KG1 (cell line): Measurements from ENCODE around the gene FBXO10.
A peak's percentile ranks its signal among the peaks of the same experiment; 100 is the strongest.
"Not testable (repeated sequence)": the region's sequence is repeated elsewhere in the genome, so short reads cannot be mapped to it uniquely, and the experiment has no call there.

Experiments
- DNase-seq: peaks from one replicate; lab custom pipeline; 2025; lab: John Stamatoyannopoulos, UW

FBXO10 gene

DNA sequence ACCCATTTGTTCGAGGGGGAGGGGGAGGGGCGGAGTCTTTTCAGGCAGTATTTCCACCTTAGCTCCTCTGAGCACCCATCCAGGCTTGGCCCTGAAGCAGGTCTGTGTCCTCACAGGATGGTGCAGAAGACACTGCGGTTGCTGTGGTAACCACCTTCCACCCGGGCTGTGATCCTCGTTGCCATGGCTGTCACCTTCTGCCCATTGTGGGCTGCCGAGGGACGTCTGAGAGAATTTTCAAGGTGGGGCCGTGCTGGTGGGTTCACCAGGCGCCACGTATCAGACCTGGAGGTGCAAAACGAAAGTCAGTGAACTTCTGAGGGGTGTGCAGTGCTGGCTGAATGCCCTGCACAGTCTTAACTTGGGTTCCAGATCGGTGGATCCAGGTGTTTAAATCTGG, 63.7 kb downstream of the FBXO10 start:
- no peak for DNase-seq

DNA sequence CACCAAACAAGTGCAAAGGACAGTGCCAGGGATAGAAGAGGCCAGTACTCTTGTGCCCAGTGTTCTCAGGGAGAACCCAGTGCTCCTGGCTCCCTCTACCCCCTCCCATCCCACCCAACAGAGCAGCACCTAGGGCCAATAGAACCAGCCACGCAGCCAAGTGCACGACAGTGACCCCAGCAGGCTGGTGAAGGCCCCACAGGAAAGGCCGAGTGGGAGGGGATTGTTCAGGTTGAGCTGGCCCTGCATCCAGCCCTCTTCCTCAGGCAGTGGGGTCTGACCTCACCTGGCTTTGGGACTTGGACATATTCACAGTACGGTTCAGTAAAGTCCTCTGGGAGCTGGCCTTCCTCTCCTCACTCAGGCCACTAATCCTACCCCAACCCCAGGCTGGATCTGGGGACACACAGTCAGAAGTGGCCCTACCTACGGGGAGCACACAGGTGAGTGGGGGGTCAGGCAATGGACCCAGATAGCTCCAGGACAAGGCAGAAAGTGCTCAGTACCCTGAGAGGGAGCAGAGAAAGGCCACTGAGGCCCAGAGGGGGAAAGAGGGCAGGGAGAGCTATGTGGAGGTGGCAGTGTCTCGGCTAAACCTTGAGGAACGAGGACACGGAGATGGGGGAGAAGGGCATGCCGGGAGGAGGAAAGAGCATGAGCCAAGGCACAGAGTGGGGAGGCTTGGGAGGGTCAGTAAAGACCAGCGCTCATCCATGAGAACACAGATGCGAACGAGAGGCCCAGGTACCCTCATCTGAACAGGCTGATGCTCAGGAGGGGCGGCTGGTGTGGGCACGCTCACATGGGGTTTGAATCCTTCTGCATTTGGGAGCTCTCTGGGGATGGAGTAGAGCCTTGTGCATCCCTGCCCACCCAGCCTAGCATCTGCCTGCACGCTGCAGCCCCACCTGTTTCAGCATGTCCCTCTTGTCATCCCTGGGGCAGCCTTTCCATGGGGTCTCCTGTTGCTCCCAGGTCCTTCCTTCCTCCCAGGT, 64.9 kb downstream of the FBXO10 start:
- no peak for DNase-seq

DNA sequence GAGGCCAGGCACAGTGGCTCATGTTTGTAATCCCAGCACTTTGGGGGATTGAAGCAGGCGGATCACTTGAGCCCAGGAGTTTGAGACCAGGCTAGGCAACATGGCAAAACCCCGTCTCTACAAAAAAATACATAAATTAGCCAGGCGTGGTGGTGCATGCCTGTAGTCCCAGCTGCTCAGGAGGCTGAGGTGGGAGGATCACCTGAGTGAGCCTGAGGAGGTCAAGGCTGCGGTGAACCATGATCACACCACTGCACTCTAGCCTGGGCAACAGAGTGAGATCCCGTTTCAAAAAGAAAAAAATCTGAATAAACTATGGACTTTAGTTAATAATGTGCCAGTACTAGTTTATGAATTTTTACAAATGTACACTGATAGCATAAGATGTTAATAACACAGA, 66.1 kb downstream of the FBXO10 start:
- DNase-seq: not testable (repeated sequence)

DNA sequence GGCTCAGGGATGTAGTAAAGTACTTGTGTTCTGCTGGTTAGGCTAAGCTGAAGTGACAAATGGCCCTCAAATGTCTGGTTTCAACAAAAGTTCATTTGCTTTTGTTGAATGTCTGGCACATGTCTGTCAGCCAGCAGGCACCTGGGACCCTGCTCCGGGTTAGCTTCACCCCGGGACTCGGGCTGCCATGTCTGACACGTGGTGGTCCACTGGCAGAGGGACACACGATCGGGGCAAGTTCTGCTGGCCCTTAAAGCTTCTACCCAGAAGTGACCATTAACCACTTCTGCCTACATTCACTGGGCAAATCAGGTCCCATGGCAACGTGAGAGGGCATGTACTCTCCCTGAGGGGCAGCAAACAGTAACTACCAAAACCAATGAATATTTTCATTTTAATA, 66.6 kb downstream of the FBXO10 start:
- DNase-seq: no peak

DNA sequence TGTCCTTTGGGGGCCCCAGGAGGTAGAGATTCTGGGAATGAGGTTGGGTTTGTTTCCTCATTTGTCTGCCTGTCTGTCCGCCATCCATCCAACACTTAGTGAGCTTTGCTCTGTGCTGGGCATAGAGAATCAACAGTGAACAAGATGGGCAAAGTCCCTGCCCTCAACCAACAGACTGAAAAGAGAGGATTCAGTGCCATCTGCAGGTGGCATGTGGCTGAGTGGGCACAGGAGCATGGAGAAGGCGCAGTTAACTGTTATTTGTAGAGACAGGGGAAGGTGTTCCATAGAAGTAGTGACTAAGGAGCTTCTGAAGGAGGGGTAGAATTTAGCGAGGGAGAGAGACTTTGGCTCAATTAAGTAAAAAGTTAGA, 67.4 kb downstream of the FBXO10 start:
- no peak for DNase-seq

DNA sequence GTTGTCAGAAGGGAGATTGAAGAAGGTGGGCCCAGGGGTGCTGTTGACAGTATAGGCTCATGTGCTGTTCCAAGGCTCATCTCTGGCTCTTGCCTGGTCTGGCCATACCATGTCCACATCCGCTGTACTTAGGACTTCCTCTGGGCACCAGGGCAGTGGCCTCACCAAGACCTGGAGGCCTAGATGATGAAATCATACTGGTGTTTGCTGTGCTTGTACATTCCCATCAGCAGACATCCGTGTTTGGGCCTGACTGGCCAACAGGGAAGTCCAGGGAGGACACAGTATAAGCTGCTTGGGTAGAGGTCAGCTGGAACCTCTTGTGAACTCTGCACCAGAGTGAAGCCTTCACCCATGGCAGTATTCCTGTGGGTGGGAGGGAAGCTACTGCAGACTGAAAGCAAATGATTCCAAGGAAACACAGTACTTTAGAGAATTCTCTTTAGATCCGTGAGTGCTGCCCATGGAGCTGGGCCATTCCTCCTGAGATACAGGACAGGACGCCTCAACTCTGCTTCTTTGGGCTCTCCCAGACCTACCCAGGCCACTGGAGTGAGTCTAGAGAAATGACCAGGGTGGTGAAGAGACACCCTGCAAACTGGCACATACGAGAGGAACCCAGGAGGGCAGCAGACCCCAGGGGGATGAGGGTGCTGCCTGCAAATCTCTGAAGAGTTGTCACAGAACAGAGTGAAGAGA, 67.9 kb downstream of the FBXO10 start:
- DNase-seq: no peak

DNA sequence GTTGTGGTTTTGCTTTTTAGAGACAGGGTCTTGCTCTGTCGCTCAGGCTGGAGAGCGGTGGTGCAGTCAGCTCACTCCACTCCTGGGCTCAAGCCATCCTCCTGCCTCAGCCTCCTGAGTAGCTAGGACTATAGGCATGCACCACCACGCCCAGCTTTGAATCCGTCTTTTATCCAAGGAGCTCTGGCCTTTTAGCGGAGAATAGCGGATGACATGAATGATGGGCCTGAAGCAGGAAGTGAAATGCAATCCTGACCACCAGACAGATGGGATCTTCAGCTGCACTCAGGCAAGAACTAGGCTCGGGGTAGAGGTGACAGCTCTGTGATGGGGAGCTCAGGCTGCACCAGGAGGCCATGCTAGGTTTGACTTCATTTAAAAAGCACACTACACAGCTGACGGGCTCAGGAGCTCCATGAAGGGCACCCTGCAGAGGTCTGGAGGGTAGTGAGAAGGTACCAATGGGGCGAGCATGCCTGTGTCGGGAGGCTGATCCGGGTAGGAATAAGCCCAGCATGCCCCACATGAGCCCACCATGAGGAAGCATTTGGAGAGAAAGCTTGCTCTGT, 68.5 kb downstream of the FBXO10 start:
- DNase-seq: no peak

DNA sequence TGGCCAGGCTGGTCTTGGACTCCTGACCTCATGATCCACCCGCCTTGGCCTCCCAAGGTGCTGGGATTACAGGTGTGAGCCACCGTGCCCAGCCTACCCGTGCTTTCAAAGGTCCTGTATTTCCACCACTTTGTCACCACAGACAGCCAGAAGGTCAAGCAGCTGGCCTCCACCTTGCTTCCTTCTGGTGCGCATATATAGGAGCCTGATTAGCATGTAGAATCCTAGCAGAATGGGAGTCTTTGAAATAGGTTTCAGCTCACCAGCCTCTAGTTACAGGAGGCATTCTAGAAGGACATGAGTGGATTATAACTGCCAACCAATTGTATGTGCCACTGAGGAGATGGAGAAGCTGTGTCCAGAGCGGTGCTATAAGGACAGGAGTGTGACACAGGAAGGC, 71.6 kb downstream of the FBXO10 start:
- no peak for DNase-seq

DNA sequence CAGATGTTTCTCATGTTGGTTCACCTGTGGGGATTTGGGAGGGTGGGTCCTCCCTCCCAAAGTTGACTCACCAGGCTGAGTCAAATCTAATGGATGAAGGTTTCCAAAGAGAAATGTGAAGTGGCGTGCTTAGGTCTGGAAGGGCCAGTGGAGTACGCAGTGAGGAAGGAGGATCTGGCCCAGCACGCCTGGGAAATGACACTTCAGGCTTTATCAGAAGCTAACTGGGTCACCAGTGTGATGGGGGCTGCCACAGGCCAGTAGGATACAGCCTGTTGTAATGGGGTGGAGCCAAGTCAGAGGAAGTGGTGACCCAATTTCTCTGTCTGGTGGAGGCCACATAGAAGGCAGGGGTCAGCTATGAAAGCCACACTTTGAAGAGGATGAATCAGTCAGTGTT, 72.4 kb downstream of the FBXO10 start:
- no peak for DNase-seq

DNA sequence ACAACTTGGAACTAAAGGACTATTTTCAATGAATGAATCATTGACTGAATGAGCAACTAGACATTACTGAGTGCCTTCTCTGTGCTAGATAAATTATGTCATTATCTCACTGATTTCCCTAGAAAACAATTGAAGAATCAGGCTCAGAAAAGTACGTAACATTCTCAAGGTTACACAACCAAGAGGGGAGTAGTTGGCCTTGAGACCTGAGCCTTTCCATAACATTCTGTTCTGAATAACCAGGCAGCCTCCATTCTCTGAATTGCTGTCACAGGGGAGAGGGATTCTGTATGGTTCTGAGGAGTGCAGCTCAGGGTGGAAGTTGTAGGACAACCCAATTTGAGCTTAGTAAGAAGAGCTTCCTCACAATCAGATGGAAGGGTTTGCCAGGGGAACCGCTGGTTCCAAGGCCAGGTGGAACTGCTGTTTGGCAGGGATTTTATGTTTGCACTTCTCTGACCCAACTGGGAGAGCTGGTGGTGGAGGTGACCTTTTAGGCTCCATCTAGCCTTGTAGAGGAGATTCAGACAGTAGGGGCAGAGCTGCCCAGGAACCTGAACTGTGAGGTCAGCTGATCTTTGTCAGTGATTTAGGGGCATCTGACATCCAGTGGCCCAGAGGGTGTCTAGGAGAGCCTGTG, 74.1 kb downstream of the FBXO10 start:
- no peak for DNase-seq

DNA sequence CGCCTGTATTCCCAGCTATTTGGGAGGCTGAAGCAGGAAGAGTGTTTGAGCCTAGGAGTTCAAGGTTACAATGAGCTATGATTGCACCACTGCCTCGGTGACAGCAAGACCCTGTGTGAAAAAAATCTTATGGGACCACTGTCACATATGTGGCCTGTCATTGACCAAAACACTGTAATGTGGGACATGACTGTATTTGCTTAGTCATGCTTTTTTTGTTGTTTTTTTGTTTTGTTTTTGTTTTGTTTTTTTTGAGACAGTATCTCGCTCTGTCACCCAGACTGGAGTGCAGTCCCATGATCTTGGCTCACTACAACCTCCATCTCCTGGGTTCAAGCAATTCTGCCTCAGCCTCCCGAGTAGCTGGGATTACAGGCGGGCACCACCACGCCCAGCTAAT, 76.9 kb downstream of the FBXO10 start:
- DNase-seq: no peak

DNA sequence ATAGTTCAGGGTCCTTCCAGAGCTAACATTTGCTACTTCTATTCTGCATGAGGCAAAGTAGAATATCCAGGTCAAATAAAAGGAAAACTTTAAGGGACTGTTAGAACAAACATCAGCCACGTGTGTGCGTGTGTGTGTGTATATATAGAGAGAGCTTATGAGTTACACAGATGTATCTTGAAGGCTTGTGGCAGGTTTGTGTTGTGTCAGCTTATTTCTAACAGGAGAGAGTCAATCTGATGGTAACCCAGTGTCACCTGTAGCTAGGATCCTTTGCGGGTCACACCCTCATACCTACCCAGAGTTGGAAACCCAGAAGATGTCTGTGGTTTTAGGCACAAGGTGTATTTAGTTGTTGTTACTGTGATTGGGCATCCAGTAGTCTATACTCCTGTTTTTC, 77.7 kb downstream of the FBXO10 start:
- no peak for DNase-seq

DNA sequence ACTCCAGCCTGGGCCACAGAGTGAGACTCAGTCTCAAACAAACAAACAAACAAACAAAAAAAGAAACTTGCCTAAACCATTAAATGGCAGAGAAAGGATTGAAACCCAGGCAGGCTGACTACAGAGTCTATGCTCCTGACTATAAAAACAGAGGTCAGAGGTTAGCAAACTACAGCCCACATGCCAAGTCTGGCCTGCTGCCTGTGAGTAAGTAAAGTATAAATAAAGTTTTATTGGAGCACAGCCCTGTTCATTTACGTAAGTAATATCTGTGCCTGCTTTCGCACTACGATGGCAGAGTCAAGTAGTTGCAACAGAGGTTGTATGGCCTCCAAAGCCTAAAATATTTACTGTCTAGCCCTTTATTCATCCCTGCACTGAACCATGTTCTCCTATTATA, 78.9 kb downstream of the FBXO10 start:
- DNase-seq: no peak

DNA sequence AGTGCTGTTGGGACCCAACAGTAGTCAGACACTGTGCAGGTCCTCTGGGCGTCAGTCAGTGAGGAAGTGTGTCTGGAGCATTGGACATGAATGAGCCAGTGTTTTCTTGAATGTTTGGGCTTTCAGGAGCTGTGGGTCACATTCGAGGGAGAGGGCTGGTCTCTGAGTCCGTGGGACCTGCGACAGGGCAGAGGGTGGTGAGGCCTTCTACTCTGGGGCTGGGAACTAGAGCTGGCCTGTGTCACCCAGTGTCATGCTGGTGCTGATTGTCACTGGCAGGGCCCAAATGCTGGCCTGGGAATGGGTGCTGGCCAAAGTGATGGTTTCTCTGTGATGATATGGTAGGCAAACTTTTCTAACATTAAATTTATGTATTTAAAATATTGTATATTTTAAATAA, 80.2 kb downstream of the FBXO10 start:
- DNase-seq: no peak

DNA sequence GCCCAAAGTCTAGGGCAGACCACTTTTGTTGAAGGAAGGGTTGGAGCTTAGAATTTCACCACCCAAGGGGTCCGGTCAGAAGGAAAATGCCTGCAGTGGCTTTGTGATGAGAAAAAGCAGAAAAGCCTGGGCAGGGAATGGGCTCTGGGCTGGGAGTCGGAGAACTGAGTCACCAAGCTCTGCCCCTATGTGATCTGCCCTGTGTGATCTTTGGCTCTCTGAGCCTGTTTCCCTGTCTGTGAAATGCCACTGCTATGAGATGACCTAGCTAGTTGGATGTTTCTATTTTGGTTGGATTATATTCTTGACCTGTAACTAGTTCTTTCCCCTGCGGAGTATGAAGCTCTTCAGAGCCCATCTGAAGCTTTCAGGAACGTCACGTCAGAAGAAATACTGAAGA, 80.6 kb downstream of the FBXO10 start:
- DNase-seq: no peak

DNA sequence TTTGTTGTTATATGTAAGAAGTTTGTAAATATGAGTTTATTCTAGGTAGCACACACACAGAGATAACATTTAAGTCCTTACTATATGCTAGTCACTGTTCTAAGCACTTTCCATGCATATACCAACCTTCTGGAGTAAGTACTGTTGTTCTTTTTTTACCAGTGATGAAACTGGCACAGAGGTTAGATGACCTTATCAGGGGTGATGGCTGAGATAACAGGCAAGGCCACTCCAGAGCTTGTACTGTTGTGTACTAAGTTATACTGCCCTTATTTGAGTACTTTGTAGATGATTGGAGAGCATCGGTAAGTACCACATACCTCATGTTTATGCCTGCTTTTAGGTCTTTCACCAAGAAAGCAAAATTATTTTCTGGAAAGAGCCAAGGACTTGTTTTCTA, 84.2 kb downstream of the FBXO10 start:
- DNase-seq: no peak

DNA sequence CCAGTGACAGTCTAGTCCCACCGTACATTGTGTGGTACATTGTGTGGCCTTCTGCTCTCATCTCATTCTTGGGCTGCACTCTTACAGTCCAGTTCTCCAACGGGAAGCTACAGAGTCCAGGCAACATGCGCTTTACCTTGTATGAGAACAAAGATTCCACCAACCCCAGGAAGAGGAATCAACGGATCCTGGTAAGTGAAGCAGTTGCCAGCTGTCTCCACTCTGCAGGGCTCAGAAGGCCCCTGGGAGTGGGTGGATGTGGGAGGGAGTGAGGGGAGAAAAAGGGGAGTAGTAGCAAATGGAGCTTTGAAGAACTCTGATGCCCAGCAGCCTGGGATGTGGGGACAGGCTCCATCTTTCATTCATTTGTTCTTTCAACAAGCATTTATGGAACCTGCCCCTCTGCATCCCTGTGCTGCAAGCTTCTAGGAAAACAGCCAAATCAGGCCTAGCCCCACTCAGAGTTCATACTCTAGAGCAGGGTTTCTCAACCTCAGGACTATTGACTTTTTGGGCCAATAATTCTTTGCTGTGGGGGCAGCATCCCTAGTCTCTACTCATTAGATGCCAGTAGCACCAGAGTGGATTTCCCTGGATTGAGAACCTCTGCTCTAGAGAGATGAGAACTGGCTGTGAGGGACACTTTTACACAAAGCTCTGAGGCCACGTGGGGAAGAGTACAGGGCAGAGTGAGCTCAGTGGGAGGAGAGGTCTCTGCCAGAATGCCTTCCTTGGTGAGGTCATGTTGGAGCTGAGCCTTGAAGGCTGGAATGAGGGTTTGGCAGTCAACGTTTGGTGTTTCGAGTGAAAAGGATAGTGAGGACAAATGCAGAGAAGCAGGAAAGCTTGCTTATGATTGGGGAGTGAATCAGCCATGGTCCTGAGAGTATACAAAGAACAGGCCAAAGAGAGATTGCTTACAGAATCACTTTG, 89.3 kb downstream of the FBXO10 start:
- DNase-seq: no peak

DNA sequence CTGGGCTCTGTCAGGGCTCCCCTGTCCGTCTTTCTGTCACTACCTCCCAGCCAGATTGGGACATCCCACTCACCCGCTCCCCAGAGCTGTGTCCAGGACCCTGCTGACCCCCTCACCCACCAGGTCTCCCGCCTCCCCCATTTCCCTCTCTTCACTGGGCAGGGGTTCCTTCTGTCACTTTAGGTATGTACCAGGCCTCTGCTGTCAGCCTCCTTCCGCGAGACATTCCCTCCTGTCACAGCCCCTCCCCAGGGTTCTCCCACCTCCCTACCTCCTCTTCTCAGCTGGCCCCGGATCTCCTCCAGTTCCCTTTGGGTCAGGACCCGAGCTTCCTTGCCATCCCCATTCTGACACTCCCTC, 89.9 kb downstream of the FBXO10 start:
- DNase-seq: no peak

DNA sequence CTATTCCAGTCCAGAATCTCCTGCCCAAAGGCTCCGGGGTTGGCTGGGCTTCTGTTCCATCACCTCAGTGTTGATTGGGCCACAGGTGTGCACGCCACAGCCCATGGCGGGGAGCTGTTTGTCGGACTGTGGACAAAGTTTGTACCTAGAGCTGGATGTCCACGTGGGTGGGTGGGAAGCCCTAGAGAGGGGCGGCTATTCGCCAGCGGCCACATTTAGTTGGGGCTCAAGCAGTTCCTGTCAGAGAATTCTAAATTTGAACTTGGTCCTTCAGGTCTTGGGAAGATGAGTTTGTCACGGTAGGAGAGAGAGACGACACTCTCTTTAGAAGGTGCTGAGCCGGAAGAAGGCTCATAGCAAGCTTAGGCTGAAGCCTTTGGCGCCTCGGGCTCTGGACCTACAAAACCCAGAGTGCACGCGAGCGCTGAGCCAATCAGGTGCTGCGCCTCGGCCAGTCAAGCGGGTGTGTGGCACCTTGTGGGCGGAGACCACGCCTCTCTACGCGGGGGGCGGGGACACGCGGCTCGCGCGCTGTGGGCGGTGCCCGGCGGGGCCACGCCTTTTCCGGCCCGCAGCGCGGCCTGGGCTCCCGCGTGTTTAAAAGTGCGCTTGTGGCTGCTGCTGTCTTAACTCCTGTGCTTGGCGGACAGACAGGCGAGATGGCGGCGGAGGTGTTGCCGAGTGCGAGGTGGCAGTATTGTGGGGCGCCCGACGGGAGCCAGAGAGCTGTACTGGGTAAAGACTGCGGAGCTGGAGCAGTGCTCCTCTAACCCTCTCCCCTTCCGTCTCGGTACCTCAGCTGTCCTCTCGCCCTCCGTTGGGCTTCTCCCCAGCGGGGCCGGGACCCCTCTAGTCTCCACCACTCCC, 90.6 kb downstream of the FBXO10 start, which contains the start of gene POLR1E:
Gene POLR1E, plus strand, starts transcription at position 560 of the 867 bp plus-strand sequence. Its CDS starts 100 bp downstream, at position 660.
- DNase-seq: peak; percentile 87

DNA sequence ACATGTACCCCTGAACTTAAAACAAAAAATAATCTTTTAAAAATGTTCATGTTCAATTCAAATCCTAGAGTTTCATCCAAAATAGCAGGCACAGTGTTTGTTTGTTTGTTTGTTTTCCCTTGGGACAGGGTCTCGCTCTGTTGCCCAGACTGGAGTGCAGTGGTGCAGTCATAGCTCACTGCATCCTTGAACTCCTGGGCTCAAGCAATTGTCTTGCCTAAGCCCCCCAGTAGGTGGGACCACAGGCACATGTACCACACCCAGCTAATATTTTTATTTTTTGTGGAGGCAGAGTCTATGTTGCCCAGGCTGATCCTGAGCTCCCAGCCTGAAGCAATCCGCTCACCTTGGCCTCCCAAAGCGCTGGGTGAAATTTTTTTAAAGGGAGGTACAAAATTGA, 95.4 kb downstream of the FBXO10 start:
- no peak for DNase-seq
